Keratinocyte (primary cell): ENCODE measurements around the gene OBSCN.

Source experiments
- CTCF ChIP-seq, 3 experiments: IDR thresholded peaks in 1 of 3; conservative IDR thresholded peaks in 1 of 3; optimal IDR thresholded peaks in 1 of 3; 2 replicates in 2 of 3; 3 replicates in 1 of 3; pipeline versions ENCODE3 to v1.5.1; 2011; ENCODE audit warnings: low read length in 3 of 3, mild to moderate bottlenecking in 3 of 3, moderate library complexity in 2 of 3, control low read depth in 1 of 3, inconsistent platforms in 1 of 3; ENCODE audit not compliant: insufficient read depth in 2 of 3; ENCODE audit errors: extremely low read depth in 1 of 3
- EZH2 ChIP-seq: IDR thresholded peaks from one replicate; pipeline ENCODE4 v1.6.1; 2012; ENCODE audit warnings: inconsistent platforms, mild to moderate bottlenecking, low read length, moderate library complexity

DNA sequence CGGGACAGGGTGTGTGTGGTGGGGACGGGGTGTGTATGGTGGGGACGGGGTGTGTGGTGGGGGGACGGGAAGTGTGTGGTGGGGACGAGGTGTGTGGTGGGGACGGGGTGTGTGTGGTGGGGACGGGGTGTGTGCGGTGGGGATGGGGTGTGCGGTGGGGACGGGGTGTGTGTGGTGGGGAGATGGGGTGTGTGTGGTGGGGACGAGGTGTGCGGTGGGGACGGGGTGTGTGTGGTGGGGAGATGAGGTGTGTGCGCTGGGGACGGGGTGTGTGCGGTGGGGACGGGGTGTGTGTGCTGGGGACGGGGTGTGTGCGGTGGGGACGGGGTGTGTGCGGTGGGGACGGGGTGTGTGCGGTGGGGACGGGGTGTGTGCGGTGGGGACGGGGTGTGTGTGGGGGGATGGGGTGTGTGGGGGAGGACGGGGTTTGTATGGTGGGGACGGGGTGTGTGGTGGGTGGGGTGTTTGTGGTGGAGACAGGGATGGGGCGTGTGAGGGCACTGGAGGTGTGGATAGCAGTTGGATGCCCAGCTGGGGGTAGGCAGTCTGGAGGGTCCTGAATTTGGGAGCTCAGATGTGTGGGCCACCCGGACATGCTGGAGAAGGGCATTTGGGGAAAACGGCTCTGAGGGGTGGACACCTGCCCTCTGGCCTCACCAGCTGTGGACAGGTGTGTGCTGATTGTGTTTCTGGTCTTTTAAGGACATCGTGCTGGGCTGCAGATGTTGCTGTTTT lies 25.4 kb upstream of the OBSCN start:
- TF ChIP-seq CTCF (optimal IDR thresholded peaks at IDR 0.05 in 1 of 3, IDR thresholded peaks at IDR 0.05 in 1 of 3, conservative IDR thresholded peaks at IDR 0.05 in 1 of 3; ENCODE audit: extremely low read depth in 1 of 3, insufficient read depth in 2 of 3, low read length in 3 of 3) (no peak), EZH2 (no peak)
